ACC112 (cell line): ENCODE data around the gene NEURL2.

Source experiments
- H2AFZ ChIP-seq: fragments of 200-600 bp; sonication (generic); one replicate; pipeline ENCODE4 v1.6.0; 2017; ENCODE audit warnings: antibody characterized with exemption, low read length; ENCODE audit not compliant: unreplicated experiment
- H3K27ac ChIP-seq: fragments of 200-600 bp; sonication (generic); 2 replicates; pipeline ENCODE4 v1.5.1; 2014; ENCODE audit warnings: low read depth, mild to moderate bottlenecking, antibody characterized with exemption, low read length, moderate library complexity
- H3K27me3 ChIP-seq: fragments of 200-600 bp; sonication (generic); 2 replicates; pipeline ENCODE4 v1.6.1; 2014; ENCODE audit warnings: mild to moderate bottlenecking, antibody characterized with exemption, low read length, moderate library complexity, mixed read lengths; ENCODE audit not compliant: insufficient read depth
- H3K36me3 ChIP-seq: fragments of 200-600 bp; sonication (generic); 2 replicates; pipeline ENCODE4 v1.6.1; 2016; ENCODE audit warnings: mild to moderate bottlenecking, antibody characterized with exemption, low read length, moderate library complexity, mixed read lengths; ENCODE audit not compliant: insufficient read depth
- H3K4me1 ChIP-seq: fragments of 200-600 bp; sonication (generic); one replicate; pipeline ENCODE4 v1.6.1; 2016; ENCODE audit warnings: low read length, mixed read lengths; ENCODE audit not compliant: insufficient read depth, unreplicated experiment, control insufficient read depth
- H3K4me3 ChIP-seq: fragments of 200-600 bp; sonication (generic); 2 replicates; pipeline ENCODE4 v1.5.1; 2014; ENCODE audit warnings: mild to moderate bottlenecking, low read depth, low read length
- H3K79me2 ChIP-seq: fragments of 200-600 bp; sonication (generic); one replicate; pipeline ENCODE4 v1.6.0; 2016; ENCODE audit warnings: low read length; ENCODE audit not compliant: control insufficient read depth, unreplicated experiment, insufficient read depth

Gene NEURL2

DNA sequence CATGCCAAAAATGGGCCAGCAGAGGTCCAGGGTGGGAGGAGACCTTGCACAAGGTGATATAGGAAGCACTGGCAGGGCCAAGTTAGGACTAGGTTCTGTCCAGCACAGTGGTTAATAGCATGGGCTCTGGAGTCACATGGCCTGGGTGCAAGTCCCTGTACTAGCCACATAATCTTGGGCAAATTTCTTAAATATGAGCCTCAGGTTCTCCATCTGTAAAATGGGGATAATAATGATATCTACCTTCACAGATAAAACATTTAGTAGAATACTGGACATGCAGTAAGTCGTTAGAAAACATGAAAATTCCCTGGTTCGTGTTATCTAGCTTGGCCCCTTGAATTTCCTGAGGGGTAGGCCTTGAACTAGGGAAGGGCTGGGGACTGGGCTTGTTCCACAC lies 6.3 kb upstream of the NEURL2 start:
- Histone ChIP-seq H3K27ac (no peak overlapping the region), H3K36me3 (peaks cover 6% of the 10 kb centered on the region; the same call in 1 of the 2 replicates), H3K4me1 (peaks cover 4% of the 10 kb centered on the region), H3K27me3 (no peaks in the 10 kb centered on the region), H3K79me2 (no peaks in the 10 kb centered on the region), H2AFZ (no peak overlapping the region), H3K4me3 (no peak overlapping the region)

DNA sequence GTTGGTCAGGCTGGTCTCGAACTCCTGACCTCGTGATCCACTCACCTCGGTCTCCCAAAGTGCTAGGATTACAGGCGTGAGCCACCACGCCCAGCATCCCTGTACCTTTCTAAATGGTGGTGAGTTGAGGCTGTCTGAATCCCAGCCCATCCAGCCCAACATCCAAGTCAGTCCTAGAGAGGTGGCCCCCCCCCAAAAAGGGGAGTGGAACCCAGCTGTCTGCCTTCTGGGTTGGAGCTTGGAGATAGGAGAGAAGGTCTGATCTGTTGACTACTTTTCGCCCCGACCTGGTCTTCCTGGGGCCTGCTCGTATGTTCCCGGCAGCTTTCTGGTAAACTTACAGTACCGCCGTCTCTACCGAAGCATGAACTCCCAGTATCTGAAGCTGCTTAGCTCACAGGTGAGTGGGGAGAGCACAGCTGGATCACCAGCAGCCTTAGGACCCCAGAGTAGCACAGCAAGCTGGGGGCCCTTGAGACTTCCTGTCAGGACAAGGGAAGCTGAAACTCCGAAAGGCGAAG lies 5.7 kb upstream of the NEURL2 start:
- H3K4me3 ChIP-seq, result no peak overlapping the region

DNA sequence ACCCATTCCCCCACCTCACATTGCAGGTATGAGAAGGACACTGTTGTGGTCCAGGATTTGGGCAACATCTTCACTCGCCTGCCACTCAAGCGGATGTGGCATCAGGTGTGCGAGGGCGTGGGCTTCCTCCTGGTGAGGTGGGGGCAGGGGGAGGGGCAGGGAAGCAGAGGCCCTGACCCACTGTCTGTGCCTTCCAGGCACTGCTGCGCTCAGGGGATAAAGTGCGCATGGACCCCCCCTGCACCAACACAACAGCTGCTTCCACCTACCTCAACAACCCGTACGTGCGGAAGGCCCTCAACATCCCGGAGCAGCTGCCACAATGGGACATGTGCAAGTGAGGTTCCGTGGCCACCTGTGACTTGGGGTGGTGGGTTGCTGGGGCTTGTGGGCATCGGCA lies 3.8 kb upstream of the NEURL2 start:
- H3K79me2 ChIP-seq, result peaks cover 5% of the 10 kb centered on the region
- H3K36me3 ChIP-seq, result peaks cover 6% of the 10 kb centered on the region; the same call in 1 of the 2 replicates
- H2AFZ ChIP-seq, result no peak overlapping the region

More for the DNA sequence above, 5.7 kb upstream of the NEURL2 start:
- peaks cover 6% of the 10 kb centered on the region; the same call in 1 of the 2 replicates for H3K36me3 ChIP-seq
- H3K79me2 ChIP-seq, result peaks cover 4% of the 10 kb centered on the region
- no peaks in the 10 kb centered on the region for H3K27me3 ChIP-seq
- H3K4me1 ChIP-seq, result peaks cover 8% of the 10 kb centered on the region
- no peak overlapping the region for H2AFZ ChIP-seq
- H3K27ac ChIP-seq, result no peak overlapping the region

GRCh38 chr20:45893831-45894230 lies 2.8 kb upstream of the NEURL2 start:
- H3K27me3 ChIP-seq, result no peaks in the 10 kb centered on the region
- no peak overlapping the region for H3K4me3 ChIP-seq
- H3K36me3 ChIP-seq, result peaks cover 6% of the 10 kb centered on the region; the same call in 1 of the 2 replicates
- peaks cover 8% of the 10 kb centered on the region for H3K4me1 ChIP-seq
- H3K79me2 ChIP-seq, result peaks cover 5% of the 10 kb centered on the region
- no peak overlapping the region for H2AFZ ChIP-seq
- no peak overlapping the region for H3K27ac ChIP-seq

More for the DNA sequence above, 3.8 kb upstream of the NEURL2 start:
- Histone ChIP-seq H3K4me1 (peaks cover 8% of the 10 kb centered on the region), H3K27me3 (no peaks in the 10 kb centered on the region), H3K4me3 (no peak overlapping the region), H3K27ac (no peak overlapping the region)

DNA sequence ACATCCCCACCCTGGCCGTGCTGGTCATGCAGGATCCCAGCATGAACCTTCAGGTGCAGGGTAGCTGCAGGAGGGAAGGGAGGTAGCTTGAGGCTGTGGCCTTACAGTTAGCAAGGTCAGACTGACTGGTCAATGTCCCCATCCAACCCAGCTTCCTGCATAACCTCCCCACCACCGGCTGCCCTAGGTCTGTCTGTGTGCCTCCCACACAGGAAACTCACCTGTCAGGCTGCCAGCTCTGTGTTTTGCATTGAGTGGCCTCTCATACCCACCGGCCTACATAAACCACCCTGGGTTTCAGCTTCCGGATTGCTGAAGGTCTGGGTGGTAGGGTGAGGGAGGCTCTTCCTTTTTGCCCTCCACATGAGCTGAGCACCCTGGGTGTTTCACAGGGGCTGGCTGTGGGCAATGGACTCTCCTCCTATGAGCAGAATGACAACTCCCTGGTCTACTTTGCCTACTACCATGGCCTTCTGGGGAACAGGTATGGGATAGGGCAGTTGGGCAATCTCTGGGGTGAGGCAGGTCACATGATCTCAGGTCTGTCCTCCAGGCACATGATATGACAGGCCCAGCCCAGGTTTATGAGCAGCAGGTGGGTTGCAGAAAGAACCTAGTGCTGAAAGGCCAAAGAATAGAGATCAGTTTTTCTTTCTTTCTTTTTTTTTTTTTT lies 2.0 kb upstream of the NEURL2 start:
- no peaks in the 10 kb centered on the region for H3K27me3 ChIP-seq
- H3K27ac ChIP-seq, result no peak overlapping the region
- H3K36me3 ChIP-seq, result peaks cover 6% of the 10 kb centered on the region; the same call in 1 of the 2 replicates
- H3K4me1 ChIP-seq, result peaks cover 8% of the 10 kb centered on the region
- H2AFZ ChIP-seq, result no peak overlapping the region
- no peak overlapping the region for H3K4me3 ChIP-seq
- peaks cover 5% of the 10 kb centered on the region for H3K79me2 ChIP-seq

GRCh38 chr20:45892049-45892825 lies 1.2 kb upstream of the NEURL2 start:
- Histone ChIP-seq H3K4me1 (peaks cover 8% of the 10 kb centered on the region), H3K4me3 (peak overlapping the region; percentile 81), H3K36me3 (peaks cover 6% of the 10 kb centered on the region; the same call in 1 of the 2 replicates), H2AFZ (no peak overlapping the region), H3K79me2 (peaks cover 5% of the 10 kb centered on the region), H3K27me3 (no peaks in the 10 kb centered on the region), H3K27ac (peak overlapping the region; percentile 2; the same call in 1 of the 2 replicates)

- Histone ChIP-seq H2AFZ (peak overlapping the region; percentile 79), H3K79me2 (peaks cover 5% of the 10 kb centered on the region), H3K36me3 (no peaks in the 10 kb centered on the region), H3K4me3 (peak overlapping the region; percentile 81), H3K4me1 (peaks cover 9% of the 10 kb centered on the region), H3K27ac (peak overlapping the region; percentile 39; the same call in 1 of the 2 replicates), H3K27me3 (no peaks in the 10 kb centered on the region)
Observed at GRCh38 chr20:45890077-45890984, 677 bp downstream of the NEURL2 start.

DNA sequence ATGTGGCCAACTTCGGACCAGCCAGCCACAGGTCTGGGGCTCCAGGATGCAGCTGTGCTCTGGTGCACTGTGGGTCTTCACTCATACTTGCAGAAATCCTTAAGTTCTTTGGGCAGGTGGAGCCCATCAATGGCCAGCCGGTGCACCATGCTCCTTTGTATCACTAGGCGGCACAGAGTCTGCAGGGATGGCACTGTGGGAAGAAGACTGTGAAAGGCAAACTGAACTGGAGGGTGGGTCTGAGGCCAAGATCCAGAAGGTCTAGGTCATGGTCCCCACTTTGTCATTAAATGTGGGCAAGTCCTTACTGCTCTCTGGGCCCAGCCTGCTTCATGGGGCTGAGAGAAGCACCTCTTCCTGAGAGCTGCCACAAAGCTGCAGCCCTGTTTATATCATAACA lies 2.3 kb downstream of the NEURL2 start:
- Histone ChIP-seq H3K27ac (no peak overlapping the region), H2AFZ (no peak overlapping the region), H3K27me3 (no peaks in the 10 kb centered on the region), H3K4me3 (no peak overlapping the region), H3K36me3 (no peaks in the 10 kb centered on the region), H3K4me1 (peaks cover 18% of the 10 kb centered on the region), H3K79me2 (peaks cover 5% of the 10 kb centered on the region)

GRCh38 chr20:45887346-45887715 lies 3.7 kb downstream of the NEURL2 start, which contains the start of gene SPATA25:
Gene SPATA25, minus strand, starts transcription at chr20:45887622. Its CDS starts 32 bp downstream, at chr20:45887590.
- Histone ChIP-seq H3K27me3 (no peaks in the 10 kb centered on the region), H2AFZ (no peak within 1 kb of the TSS), H3K4me3 (no peak within 1 kb of the TSS), H3K4me1 (peaks cover 14% of the 10 kb centered on the region), H3K27ac (no peak within 1 kb of the TSS), H3K79me2 (peaks cover 8% of the 10 kb centered on the region), H3K36me3 (peaks cover 8% of the 10 kb centered on the region; the same call in 1 of the 2 replicates)
